ENCODE data around the gene SDCCAG8.

SDCCAG8 gene

DNA sequence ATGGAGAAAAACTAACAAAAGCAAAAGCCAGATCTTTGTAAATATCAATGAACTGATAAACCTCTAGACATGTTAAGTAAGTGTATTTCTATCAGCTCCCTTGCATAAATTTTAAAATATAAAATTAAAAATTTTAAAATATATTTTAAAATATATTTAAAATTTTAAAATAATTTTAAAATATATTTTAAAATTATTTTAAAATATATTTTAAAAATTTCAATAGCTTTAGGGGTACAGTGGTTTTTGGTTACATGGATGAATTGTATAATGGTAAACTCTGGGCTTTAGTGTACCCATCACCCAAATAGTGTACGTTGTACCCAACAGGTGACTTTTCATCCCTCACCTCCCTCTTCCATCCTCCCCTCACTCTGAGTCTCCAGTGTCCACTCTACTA is 279.2 kb downstream of the SDCCAG8 start:
- in situ Hi-C loops (cut with MboI; ENCODE audit: low sequenced_read_pairs): no loop called here

DNA sequence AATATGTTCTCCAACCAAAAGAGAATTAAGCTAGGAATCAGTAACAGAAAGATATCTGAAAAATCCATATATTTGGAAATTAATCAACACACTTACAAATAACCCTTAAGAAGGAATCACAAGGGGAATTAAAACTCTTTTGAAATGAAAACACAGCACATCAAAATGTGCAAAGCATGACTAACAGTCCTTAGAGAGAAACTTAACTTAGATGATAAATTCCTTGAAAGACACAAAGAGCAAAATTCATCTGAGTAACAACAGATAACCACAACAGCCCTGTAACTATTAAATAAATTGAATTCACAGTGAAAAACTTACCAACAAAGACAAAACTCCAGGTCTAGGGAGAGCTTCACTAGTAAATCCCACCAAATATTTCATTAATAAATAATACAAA is 283.8 kb downstream of the SDCCAG8 start:
- in situ Hi-C loops (cut with MboI; ENCODE audit: low sequenced_read_pairs): no loop called here

DNA sequence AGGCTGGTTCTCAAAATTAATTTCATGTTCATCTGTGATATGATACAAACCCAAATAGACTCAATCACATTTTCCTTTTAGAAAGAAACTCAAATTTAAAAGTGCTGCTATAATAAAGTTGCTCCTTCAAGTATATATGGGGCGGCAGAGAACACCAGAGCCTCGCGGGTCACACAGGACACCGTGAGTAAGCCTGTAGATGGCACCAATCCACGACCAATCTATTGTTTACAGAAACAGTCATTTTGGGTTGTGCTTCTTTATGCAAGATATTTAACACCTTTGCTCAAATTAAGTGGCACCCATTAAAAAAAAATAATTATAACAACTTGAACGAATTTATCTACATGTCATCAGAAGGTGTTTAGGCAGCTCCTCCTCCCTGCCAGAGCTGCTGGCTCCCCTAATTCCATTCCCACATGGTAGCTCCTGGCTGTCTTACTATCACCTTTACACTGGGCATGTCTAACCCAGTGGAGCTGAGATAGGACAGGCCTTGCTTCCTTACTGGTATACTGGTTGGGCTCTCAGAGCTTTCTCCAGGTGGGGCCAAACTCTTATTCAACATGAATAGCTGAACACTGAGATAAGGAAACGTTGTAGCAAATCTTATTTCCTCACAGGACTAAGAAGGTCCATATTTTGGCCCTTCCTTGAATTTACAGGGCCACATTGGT is 287.0 kb downstream of the SDCCAG8 start:
- in situ Hi-C loops (cut with MboI; ENCODE audit: low sequenced_read_pairs): no loop called here

DNA sequence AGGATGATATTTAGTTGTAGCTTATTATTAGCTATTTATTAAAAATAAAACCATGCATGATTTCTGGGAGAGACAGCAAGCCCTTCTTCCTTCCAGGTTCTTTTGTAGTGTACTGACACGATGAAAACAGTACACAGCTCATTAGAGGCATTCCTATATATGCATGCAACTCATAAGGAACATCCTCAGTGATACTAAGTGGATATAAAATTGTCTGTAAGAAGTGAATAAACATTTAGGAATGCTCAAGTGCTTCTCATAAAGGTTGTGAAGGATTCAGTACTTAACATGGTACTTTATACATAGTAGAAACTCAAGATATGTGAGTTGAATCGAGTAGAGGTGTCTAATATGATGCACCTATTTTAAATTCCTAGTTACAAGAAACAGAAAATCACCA is 287.7 kb downstream of the SDCCAG8 start:
- in situ Hi-C loops (cut with MboI; ENCODE audit: low sequenced_read_pairs): no loop called here

DNA sequence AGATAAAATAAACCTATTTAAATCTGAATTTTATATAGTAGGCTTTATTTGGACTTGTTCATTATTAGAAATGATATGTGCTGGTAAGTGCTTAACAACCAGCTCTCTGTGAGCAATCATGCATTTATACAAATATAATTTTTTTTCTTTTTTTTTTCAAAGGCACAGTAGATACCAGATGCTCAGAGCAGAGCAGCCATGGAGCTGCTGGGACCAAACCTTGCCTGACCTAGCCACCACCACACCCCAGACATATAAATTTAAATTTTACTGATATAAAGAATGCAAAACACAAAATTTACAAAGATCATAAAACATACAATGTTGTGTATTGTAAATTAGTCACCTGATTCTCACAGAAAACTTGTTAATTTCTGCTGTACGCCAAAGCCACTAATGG is 290.6 kb downstream of the SDCCAG8 start:
- in situ Hi-C loops (cut with MboI; ENCODE audit: low sequenced_read_pairs): no loop called here

DNA sequence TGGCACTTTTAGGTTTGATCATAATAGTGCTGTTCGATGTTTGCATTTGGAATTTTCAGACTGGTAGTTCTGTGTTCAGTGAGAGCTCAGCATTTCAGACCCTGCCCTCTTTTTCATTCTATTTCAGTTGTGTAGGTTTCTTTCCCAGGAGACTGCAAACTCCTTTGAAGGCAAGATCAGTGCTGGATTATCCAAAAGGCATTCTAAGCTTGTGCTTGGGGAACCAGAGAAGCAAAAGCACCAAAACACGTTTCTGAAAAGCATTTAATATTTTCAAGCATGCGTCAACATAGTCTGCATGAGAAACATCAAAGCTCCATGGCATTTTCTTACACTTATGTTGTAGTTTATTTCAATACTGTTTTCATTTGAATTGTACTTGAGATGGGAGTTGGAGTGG is 292.1 kb downstream of the SDCCAG8 start:
- in situ Hi-C loops (cut with MboI; ENCODE audit: low sequenced_read_pairs): no loop called here

DNA sequence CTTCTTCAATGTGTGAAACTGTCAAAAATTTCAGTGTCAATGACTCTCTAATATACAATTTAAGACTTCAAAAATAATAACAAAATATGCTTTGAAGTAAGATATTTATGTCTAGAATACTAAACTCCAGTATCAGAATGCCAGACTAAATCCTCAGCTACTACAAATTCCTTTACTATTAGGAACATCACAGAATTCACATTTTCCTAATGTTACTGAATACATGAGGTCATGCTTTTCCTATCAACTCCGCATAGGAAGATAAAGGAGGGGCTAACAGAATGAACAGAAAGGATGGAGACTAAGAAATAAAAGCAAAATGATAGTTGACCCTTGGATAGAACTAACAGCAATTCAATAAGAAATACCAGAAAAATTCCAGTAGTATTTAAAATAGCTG is 292.7 kb downstream of the SDCCAG8 start:
- in situ Hi-C loops (cut with MboI; ENCODE audit: low sequenced_read_pairs): no loop called here

DNA sequence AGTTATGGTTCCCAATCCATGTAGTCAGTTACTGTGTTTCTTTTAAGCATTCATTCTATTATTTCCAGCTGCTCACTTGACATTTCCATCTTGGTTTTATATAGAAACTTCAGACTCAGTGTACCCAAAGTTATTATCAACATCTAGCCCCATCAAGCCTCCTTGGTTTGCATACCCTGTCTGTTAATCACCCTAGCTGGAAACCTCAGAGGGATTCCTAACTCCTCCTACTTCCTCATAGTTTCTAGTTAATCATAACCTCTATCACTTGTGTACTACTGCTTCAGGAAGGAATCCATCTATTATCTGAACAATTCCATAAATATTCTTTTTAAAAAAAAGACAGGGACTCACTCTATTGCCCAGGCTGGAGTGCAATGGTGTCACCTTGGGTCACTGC is 293.3 kb downstream of the SDCCAG8 start:
- in situ Hi-C loops (cut with MboI; ENCODE audit: low sequenced_read_pairs): no loop called here
